Measurements from ENCODE around the gene CCDC190. TPM values are rescaled to one million over a fixed set of nuclear protein-coding genes. Genes with fewer than 3 reads are reported as not detected.

The CCDC190 gene
- polyA plus RNA-seq, 1 of the 3 experiments (the other 2 are of a cell fraction) = 0.21 TPM

GRCh38 chr1:162857850-162858249, 3.1 kb downstream of the CCDC190 start (continued):
- TF ChIP-seq, protein P1, sequence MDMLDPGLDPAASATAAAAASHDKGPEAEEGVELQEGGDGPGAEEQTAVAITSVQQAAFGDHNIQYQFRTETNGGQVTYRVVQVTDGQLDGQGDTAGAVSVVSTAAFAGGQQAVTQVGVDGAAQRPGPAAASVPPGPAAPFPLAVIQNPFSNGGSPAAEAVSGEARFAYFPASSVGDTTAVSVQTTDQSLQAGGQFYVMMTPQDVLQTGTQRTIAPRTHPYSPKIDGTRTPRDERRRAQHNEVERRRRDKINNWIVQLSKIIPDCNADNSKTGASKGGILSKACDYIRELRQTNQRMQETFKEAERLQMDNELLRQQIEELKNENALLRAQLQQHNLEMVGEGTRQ (IDR thresholded peaks at IDR 0.05; ENCODE audit: borderline replicate concordance, low read depth, low read length) = no peak
- TF ChIP-seq TCF12 (IDR thresholded peaks at IDR 0.05) (peak; percentile 73), EP300 (IDR thresholded peaks at IDR 0.05; ENCODE audit: borderline replicate concordance in 1 of 2, low read depth in 1 of 2, low read length in 1 of 2) (peak in 1 of 2 experiments; percentile 73; a peak in 1 of 4 replicates), GATA2 (CRISPR knock-in tag; IDR thresholded peaks at IDR 0.05) (no peak), IRF3 (IDR thresholded peaks at IDR 0.05; ENCODE audit: low read depth, low read length) (no peak), FOXM1 (IDR thresholded peaks at IDR 0.05; ENCODE audit: low read depth) (no peak), TEAD4 (IDR thresholded peaks at IDR 0.05; ENCODE audit: borderline replicate concordance, insufficient read depth) (0 out of 2 replicates have a peak, but pooled peaks have one; percentile 51), CHD2 (IDR thresholded peaks at IDR 0.05; ENCODE audit: low read length, partially characterized antibody) (no peak), SMC3 (IDR thresholded peaks at IDR 0.05; ENCODE audit: low read depth, low read length) (no peak), YY1 (IDR thresholded peaks at IDR 0.05; ENCODE audit: low read depth) (no peak), TAF1 (IDR thresholded peaks at IDR 0.05; ENCODE audit: borderline replicate concordance, low read depth, low read length) (no peak), MXI1 (IDR thresholded peaks at IDR 0.05; ENCODE audit: low read depth, low read length) (no peak), PBX3 (IDR thresholded peaks at IDR 0.05) (peak; percentile 75), SIN3A (IDR thresholded peaks at IDR 0.05; ENCODE audit: borderline replicate concordance, low read depth, low read length) (no peak), POLR2AphosphoS5 (IDR thresholded peaks at IDR 0.05; ENCODE audit: low read depth, low read length) (no peak), JUND (IDR thresholded peaks at IDR 0.05) (peak; percentile 68), RCOR1 (IDR thresholded peaks at IDR 0.05; ENCODE audit: low read length) (no peak), NFIC (IDR thresholded peaks at IDR 0.05; ENCODE audit: borderline replicate concordance) (peak; percentile 58), ELF1 (IDR thresholded peaks at IDR 0.05) (no peak), FOSL2 (IDR thresholded peaks at IDR 0.05; ENCODE audit: borderline replicate concordance, low read depth) (peak; percentile 65), RXRA (IDR thresholded peaks at IDR 0.05; ENCODE audit: borderline replicate concordance, low read depth) (no peak), NRF1 (IDR thresholded peaks at IDR 0.05; ENCODE audit: low read depth, low read length) (no peak)
- TF ChIP-seq, protein P2, sequence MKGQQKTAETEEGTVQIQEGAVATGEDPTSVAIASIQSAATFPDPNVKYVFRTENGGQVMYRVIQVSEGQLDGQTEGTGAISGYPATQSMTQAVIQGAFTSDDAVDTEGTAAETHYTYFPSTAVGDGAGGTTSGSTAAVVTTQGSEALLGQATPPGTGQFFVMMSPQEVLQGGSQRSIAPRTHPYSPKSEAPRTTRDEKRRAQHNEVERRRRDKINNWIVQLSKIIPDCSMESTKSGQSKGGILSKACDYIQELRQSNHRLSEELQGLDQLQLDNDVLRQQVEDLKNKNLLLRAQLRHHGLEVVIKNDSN (IDR thresholded peaks at IDR 0.05; ENCODE audit: borderline replicate concordance, low read depth) = no peak
- TF ChIP-seq, protein P3, sequence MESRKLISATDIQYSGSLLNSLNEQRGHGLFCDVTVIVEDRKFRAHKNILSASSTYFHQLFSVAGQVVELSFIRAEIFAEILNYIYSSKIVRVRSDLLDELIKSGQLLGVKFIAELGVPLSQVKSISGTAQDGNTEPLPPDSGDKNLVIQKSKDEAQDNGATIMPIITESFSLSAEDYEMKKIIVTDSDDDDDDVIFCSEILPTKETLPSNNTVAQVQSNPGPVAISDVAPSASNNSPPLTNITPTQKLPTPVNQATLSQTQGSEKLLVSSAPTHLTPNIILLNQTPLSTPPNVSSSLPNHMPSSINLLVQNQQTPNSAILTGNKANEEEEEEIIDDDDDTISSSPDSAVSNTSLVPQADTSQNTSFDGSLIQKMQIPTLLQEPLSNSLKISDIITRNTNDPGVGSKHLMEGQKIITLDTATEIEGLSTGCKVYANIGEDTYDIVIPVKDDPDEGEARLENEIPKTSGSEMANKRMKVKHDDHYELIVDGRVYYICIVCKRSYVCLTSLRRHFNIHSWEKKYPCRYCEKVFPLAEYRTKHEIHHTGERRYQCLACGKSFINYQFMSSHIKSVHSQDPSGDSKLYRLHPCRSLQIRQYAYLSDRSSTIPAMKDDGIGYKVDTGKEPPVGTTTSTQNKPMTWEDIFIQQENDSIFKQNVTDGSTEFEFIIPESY (IDR thresholded peaks at IDR 0.05; ENCODE audit: borderline replicate concordance, low read depth) = no peak
- TF ChIP-seq, protein P4, sequence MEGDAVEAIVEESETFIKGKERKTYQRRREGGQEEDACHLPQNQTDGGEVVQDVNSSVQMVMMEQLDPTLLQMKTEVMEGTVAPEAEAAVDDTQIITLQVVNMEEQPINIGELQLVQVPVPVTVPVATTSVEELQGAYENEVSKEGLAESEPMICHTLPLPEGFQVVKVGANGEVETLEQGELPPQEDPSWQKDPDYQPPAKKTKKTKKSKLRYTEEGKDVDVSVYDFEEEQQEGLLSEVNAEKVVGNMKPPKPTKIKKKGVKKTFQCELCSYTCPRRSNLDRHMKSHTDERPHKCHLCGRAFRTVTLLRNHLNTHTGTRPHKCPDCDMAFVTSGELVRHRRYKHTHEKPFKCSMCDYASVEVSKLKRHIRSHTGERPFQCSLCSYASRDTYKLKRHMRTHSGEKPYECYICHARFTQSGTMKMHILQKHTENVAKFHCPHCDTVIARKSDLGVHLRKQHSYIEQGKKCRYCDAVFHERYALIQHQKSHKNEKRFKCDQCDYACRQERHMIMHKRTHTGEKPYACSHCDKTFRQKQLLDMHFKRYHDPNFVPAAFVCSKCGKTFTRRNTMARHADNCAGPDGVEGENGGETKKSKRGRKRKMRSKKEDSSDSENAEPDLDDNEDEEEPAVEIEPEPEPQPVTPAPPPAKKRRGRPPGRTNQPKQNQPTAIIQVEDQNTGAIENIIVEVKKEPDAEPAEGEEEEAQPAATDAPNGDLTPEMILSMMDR (IDR thresholded peaks at IDR 0.05) = no peak

All from SK-N-SH (cell line).